SHP77 treated with DMSO at 0.1 percent for 48 hours (cell line): Measurements from ENCODE around the gene RASA3.

ENCODE experiments used
- DNase-seq: peaks from one replicate; lab custom pipeline; 2025; lab: John Stamatoyannopoulos, UW

RASA3 gene

GRCh38 chr13:114018461-114019055 lies 113.9 kb downstream of the RASA3 start:
- DNase-seq: no peak

GRCh38 chr13:114017966-114018365 lies 114.5 kb downstream of the RASA3 start:
- no peak for DNase-seq

GRCh38 chr13:114017028-114017630 lies 115.3 kb downstream of the RASA3 start:
- DNase-seq: peak; percentile 46

GRCh38 chr13:114016321-114017027 lies 115.9 kb downstream of the RASA3 start:
- no peak for DNase-seq

GRCh38 chr13:114015969-114016295 lies 116.5 kb downstream of the RASA3 start:
- no peak for DNase-seq

GRCh38 chr13:114015111-114015968 lies 117.1 kb downstream of the RASA3 start:
- DNase-seq: no peak

- DNase-seq: no peak
Observed at GRCh38 chr13:114013952-114014629, 118.3 kb downstream of the RASA3 start.

GRCh38 chr13:114013336-114013735 lies 119.1 kb downstream of the RASA3 start:
- DNase-seq: no peak

- no peak for DNase-seq
Observed at GRCh38 chr13:114012921-114013320, 119.5 kb downstream of the RASA3 start.

GRCh38 chr13:114012141-114012540 lies 120.3 kb downstream of the RASA3 start:
- no peak for DNase-seq

- no peak for DNase-seq
Observed at GRCh38 chr13:114011226-114011625, 121.2 kb downstream of the RASA3 start.

GRCh38 chr13:114010401-114011101 lies 121.9 kb downstream of the RASA3 start:
- no peak for DNase-seq

GRCh38 chr13:114009590-114010400 lies 122.6 kb downstream of the RASA3 start:
- DNase-seq: no peak

GRCh38 chr13:114008964-114009589 lies 123.3 kb downstream of the RASA3 start:
- DNase-seq: no peak

GRCh38 chr13:114007566-114007965 lies 124.9 kb downstream of the RASA3 start:
- DNase-seq: no peak

- DNase-seq: no peak
Observed at GRCh38 chr13:114005206-114005724, 127.2 kb downstream of the RASA3 start.

GRCh38 chr13:114004420-114005205 lies 127.8 kb downstream of the RASA3 start:
- no peak for DNase-seq

GRCh38 chr13:114002771-114003321 lies 129.6 kb downstream of the RASA3 start:
- DNase-seq: no peak
